Mesothelial cell of epicardium (in vitro differentiated cells): ENCODE results near the gene ECD. TPM values are rescaled to one million over a fixed set of nuclear protein-coding genes. Genes with fewer than 3 reads are reported as not detected.

ENCODE experiments used
- DNase-seq, 2 experiments: peaks; one replicate each; pipeline ENCODE4 v3.0.0; 2021; ENCODE audit warnings: low spot score in 2 of 2; ENCODE audit not compliant: unreplicated experiment in 2 of 2
- H3K27ac Mint-ChIP-seq: 2 replicates; pipeline ENCODE4 v1.8.0; 2021; ENCODE audit warnings: mixed read lengths
- H3K27me3 Mint-ChIP-seq: 2 replicates; pipeline ENCODE4 v1.8.0; 2021; ENCODE audit warnings: low read depth, mixed read lengths
- H3K36me3 Mint-ChIP-seq: 2 replicates; pipeline ENCODE4 v1.8.0; 2021; ENCODE audit warnings: mixed read lengths
- H3K4me1 Mint-ChIP-seq: 2 replicates; pipeline ENCODE4 v1.8.0; 2021; ENCODE audit warnings: mixed read lengths
- H3K4me3 Mint-ChIP-seq: 2 replicates; pipeline ENCODE4 v1.8.0; 2021; ENCODE audit warnings: mild to moderate bottlenecking, moderate library complexity, mixed read lengths
- H3K9me3 Mint-ChIP-seq: 2 replicates; pipeline ENCODE4 v1.8.0; 2021; ENCODE audit warnings: mixed read lengths
- CTCF ChIP-seq: fragments of 200-600 bp; sonication (generic); IDR thresholded peaks from one replicate; pipeline ENCODE4 v1.5.0; 2021; ENCODE audit warnings: antibody characterized with exemption; ENCODE audit not compliant: unreplicated experiment
- total RNA-seq: library from RNA; stranded (reverse); gene quantifications from 3 replicates; pipeline ENCODE4 v1.2.1, GENCODE V29; 2021

The ECD gene
- total RNA-seq, 1 donor from 2014 or later, result 31.4 TPM

- TF ChIP-seq CTCF, result no peak
- no peak overlapping the region for H3K4me3 Mint-ChIP-seq
- peaks cover 21% of the 10 kb centered on the region for H3K36me3 Mint-ChIP-seq
- peaks cover 8% of the 10 kb centered on the region for H3K9me3 Mint-ChIP-seq
- H3K27me3 Mint-ChIP-seq, result no peaks in the 10 kb centered on the region
- H3K4me1 Mint-ChIP-seq, result no peaks in the 10 kb centered on the region
- no peak overlapping the region for H3K27ac Mint-ChIP-seq
- DNase-seq, result no peak
These were observed 18.5 kb upstream of the ECD start for GRCh38 chr10:73186266-73186665.

- no peak for DNase-seq
- no peak overlapping the region for H3K27ac Mint-ChIP-seq
- no peak for TF ChIP-seq CTCF
These were observed 16.0 kb upstream of the ECD start for GRCh38 chr10:73183667-73184281.

GRCh38 chr10:73182568-73182967, 14.8 kb upstream of the ECD start:
- no peaks in the 10 kb centered on the region for H3K27me3 Mint-ChIP-seq
- H3K27ac Mint-ChIP-seq, result peak overlapping the region; percentile 60
- no peaks in the 10 kb centered on the region for H3K4me1 Mint-ChIP-seq
- H3K9me3 Mint-ChIP-seq, result peaks cover 10% of the 10 kb centered on the region
- H3K36me3 Mint-ChIP-seq, result peaks cover 28% of the 10 kb centered on the region
- no peak for DNase-seq
- no peak overlapping the region for H3K4me3 Mint-ChIP-seq
- no peak for TF ChIP-seq CTCF

More at GRCh38 chr10:73183667-73184281, 16.0 kb upstream of the ECD start:
- Mint-ChIP-seq H3K36me3 (peaks cover 25% of the 10 kb centered on the region), H3K4me3 (no peak overlapping the region), H3K4me1 (no peaks in the 10 kb centered on the region), H3K9me3 (peaks cover 10% of the 10 kb centered on the region), H3K27me3 (no peaks in the 10 kb centered on the region)

- DNase-seq, result no peak
- no peak for TF ChIP-seq CTCF
- H3K27me3 Mint-ChIP-seq, result no peaks in the 10 kb centered on the region
- H3K4me3 Mint-ChIP-seq, result no peak overlapping the region
- no peaks in the 10 kb centered on the region for H3K9me3 Mint-ChIP-seq
- H3K36me3 Mint-ChIP-seq, result peaks cover 15% of the 10 kb centered on the region
- H3K27ac Mint-ChIP-seq, result no peak overlapping the region
- no peaks in the 10 kb centered on the region for H3K4me1 Mint-ChIP-seq
These were observed 6.5 kb upstream of the ECD start for GRCh38 chr10:73174148-73174925.

GRCh38 chr10:73172867-73173266, 5.1 kb upstream of the ECD start:
- no peak for TF ChIP-seq CTCF
- H3K4me3 Mint-ChIP-seq, result no peak overlapping the region
- no peaks in the 10 kb centered on the region for H3K27me3 Mint-ChIP-seq
- no peaks in the 10 kb centered on the region for H3K9me3 Mint-ChIP-seq
- H3K27ac Mint-ChIP-seq, result no peak overlapping the region
- H3K4me1 Mint-ChIP-seq, result peaks cover 6% of the 10 kb centered on the region
- DNase-seq, result no peak
- peaks cover 15% of the 10 kb centered on the region for H3K36me3 Mint-ChIP-seq
